SK-N-SH (cell line): ENCODE data around the gene USH1C.

ENCODE experiments used
- CHD2 ChIP-seq: fragments of 150-350 bp; IDR thresholded peaks from 2 replicates; pipeline ENCODE4 v1.6.1; 2018; ENCODE audit warnings: low read length; ENCODE audit not compliant: partially characterized antibody
- EP300 ChIP-seq, 2 experiments: IDR thresholded peaks; 2 replicates each; pipeline versions ENCODE4 v1.4.0 to v1.6.1; 2012; ENCODE audit warnings: borderline replicate concordance in 1 of 2, low read depth in 1 of 2, low read length in 1 of 2
- EZH2phosphoT487 ChIP-seq: fragments of 200-600 bp; sonication (generic); IDR thresholded peaks from 2 replicates; pipeline ENCODE4 v1.6.1; 2017; ENCODE audit warnings: low read depth, mixed run types, mild to moderate bottlenecking, antibody characterized with exemption, moderate library complexity, borderline replicate concordance
- GABPA ChIP-seq: IDR thresholded peaks from 2 replicates; pipeline ENCODE4 v1.4.0; 2012; ENCODE audit warnings: low read depth, mild to moderate bottlenecking
- JUND ChIP-seq: IDR thresholded peaks from 2 replicates; pipeline ENCODE4 v1.4.0; 2012
- POLR2AphosphoS5 ChIP-seq: IDR thresholded peaks from 2 replicates; pipeline ENCODE4 v1.6.1; 2012; ENCODE audit warnings: low read depth, low read length
- RAD21 ChIP-seq: IDR thresholded peaks from 2 replicates; pipeline ENCODE4 v1.6.1; 2012; ENCODE audit warnings: mild to moderate bottlenecking, low read length
- RFX5 ChIP-seq: IDR thresholded peaks from 2 replicates; pipeline ENCODE4 v1.6.1; 2012; ENCODE audit warnings: mild to moderate bottlenecking, improper control_type of control experiment, low read length
- SMC3 ChIP-seq: IDR thresholded peaks from 2 replicates; pipeline ENCODE4 v1.6.1; 2012; ENCODE audit warnings: low read depth, low read length, improper control_type of control experiment
- TAF1 ChIP-seq: IDR thresholded peaks from 2 replicates; pipeline ENCODE4 v1.6.1; 2012; ENCODE audit warnings: low read depth, mild to moderate bottlenecking, low read length, moderate library complexity, borderline replicate concordance
- YY1 ChIP-seq: IDR thresholded peaks from 2 replicates; pipeline ENCODE4 v1.4.0; 2012; ENCODE audit warnings: low read depth, mild to moderate bottlenecking
- TF ChIP-seq, protein P1 (sequence below): fragments of 200-600 bp; sonication (generic); IDR thresholded peaks from 2 replicates; pipeline ENCODE4 v1.6.1; 2017; ENCODE audit warnings: antibody characterized with exemption, mild to moderate bottlenecking, moderate library complexity
- TF ChIP-seq, protein P2 (sequence below): IDR thresholded peaks from 2 replicates; pipeline ENCODE4 v1.4.0; 2012; ENCODE audit warnings: low read depth
- TF ChIP-seq, protein P3 (sequence below): fragments of 150-350 bp; IDR thresholded peaks from 2 replicates; pipeline ENCODE4 v1.6.1; 2017; ENCODE audit warnings: antibody characterized with exemption, low read length, low read depth, borderline replicate concordance

DNA sequence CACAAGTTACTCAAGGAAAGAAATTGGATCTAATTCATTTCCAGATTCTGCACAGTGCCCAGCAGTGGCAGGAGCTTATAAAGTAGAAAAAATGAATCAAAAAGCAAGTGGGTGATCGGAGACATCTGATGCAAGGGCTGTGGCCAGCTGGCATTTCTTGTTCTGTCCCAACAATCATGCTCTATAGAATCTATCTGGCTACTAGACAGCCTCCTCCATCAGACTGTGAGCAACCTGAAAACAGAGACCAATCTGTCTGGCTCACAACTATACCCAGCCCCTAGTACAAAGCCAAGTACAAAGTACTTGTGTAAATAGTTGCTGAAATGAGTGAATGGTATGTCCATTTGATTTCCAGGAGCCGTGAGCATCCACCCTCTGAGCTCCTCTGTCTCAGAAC is 11.4 kb downstream of the USH1C start:
- TF ChIP-seq TAF1 = no peak
- TF ChIP-seq, protein P1, sequence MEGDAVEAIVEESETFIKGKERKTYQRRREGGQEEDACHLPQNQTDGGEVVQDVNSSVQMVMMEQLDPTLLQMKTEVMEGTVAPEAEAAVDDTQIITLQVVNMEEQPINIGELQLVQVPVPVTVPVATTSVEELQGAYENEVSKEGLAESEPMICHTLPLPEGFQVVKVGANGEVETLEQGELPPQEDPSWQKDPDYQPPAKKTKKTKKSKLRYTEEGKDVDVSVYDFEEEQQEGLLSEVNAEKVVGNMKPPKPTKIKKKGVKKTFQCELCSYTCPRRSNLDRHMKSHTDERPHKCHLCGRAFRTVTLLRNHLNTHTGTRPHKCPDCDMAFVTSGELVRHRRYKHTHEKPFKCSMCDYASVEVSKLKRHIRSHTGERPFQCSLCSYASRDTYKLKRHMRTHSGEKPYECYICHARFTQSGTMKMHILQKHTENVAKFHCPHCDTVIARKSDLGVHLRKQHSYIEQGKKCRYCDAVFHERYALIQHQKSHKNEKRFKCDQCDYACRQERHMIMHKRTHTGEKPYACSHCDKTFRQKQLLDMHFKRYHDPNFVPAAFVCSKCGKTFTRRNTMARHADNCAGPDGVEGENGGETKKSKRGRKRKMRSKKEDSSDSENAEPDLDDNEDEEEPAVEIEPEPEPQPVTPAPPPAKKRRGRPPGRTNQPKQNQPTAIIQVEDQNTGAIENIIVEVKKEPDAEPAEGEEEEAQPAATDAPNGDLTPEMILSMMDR = no peak
- TF ChIP-seq EZH2phosphoT487 = no peak
- TF ChIP-seq POLR2AphosphoS5 = no peak
- no peak for TF ChIP-seq GABPA
- TF ChIP-seq YY1 = no peak
- TF ChIP-seq, protein P2, sequence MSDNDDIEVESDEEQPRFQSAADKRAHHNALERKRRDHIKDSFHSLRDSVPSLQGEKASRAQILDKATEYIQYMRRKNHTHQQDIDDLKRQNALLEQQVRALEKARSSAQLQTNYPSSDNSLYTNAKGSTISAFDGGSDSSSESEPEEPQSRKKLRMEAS = no peak
- no peak for TF ChIP-seq SMC3
- TF ChIP-seq RFX5 = no peak
- TF ChIP-seq JUND = no peak
- TF ChIP-seq, protein P3, sequence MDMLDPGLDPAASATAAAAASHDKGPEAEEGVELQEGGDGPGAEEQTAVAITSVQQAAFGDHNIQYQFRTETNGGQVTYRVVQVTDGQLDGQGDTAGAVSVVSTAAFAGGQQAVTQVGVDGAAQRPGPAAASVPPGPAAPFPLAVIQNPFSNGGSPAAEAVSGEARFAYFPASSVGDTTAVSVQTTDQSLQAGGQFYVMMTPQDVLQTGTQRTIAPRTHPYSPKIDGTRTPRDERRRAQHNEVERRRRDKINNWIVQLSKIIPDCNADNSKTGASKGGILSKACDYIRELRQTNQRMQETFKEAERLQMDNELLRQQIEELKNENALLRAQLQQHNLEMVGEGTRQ = no peak
- TF ChIP-seq EP300 (IDR thresholded peaks at IDR 0.05; ENCODE audit: borderline replicate concordance in 1 of 2, low read depth in 1 of 2, low read length in 1 of 2) = no peak
- no peak for TF ChIP-seq RAD21
- TF ChIP-seq CHD2 = no peak
